ENCODE measurements around the gene NINL.
"Not testable (repeated sequence)": the region's sequence is repeated elsewhere in the genome, so short reads cannot be mapped to it uniquely, and the experiment has no call there.

The NINL gene

GRCh38 chr20:25563876-25564275, 21.5 kb downstream of the NINL start:
- Histone ChIP-seq H3K36me3 (0 out of 2 replicates have a peak, but pooled peaks cover 6% of the 10 kb centered on the region), H3K4me3 (no peak overlapping the region), H3K9me3 (peaks cover 22% of the 10 kb centered on the region), H3K27ac (no peak overlapping the region), H3K4me2 (no peak overlapping the region), H3K27me3 (no peaks in the 10 kb centered on the region), H3K9ac (no peak overlapping the region), H4K20me1 (no peaks in the 10 kb centered on the region), H3K4me1 (no peaks in the 10 kb centered on the region)
- no peak for TF ChIP-seq Cebpa-rat (IDR thresholded peaks at IDR 0.05)

- no peaks in the 10 kb centered on the region for H4K20me1 ChIP-seq
- no peaks in the 10 kb centered on the region for H3K27me3 ChIP-seq
- TF ChIP-seq Cebpa-rat (IDR thresholded peaks at IDR 0.05) = no peak
- no peak overlapping the region for H3K4me2 ChIP-seq
- H3K27ac ChIP-seq = no peak overlapping the region
- no peak overlapping the region for H3K9ac ChIP-seq
- H3K36me3 ChIP-seq = 0 out of 2 replicates have a peak, but pooled peaks cover 10% of the 10 kb centered on the region
- H3K9me3 ChIP-seq = peaks cover 22% of the 10 kb centered on the region
- H3K4me3 ChIP-seq = no peak overlapping the region
- no peaks in the 10 kb centered on the region for H3K4me1 ChIP-seq
These were observed 22.0 kb downstream of the NINL start for GRCh38 chr20:25563362-25563761.

GRCh38 chr20:25561771-25562170, 23.6 kb downstream of the NINL start:
- H4K20me1 ChIP-seq, H3K9ac ChIP-seq, H3K4me2 ChIP-seq, H3K4me3 ChIP-seq, H3K27me3 ChIP-seq, H3K27ac ChIP-seq, H3K4me1 ChIP-seq: not testable (repeated sequence)
- H3K9me3 ChIP-seq = peaks cover 22% of the 10 kb centered on the region
- 0 out of 2 replicates have a peak, but pooled peaks cover 10% of the 10 kb centered on the region for H3K36me3 ChIP-seq

GRCh38 chr20:25553819-25554296, 31.5 kb downstream of the NINL start:
- Histone ChIP-seq H3K36me3 (0 out of 2 replicates have a peak, but pooled peaks cover 4% of the 10 kb centered on the region), H4K20me1 (peaks cover 9% of the 10 kb centered on the region), H3K4me2 (peak overlapping the region; percentile 84), H3K27me3 (no peaks in the 10 kb centered on the region), H3K9me3 (no peaks in the 10 kb centered on the region), H3K4me1 (peaks cover 52% of the 10 kb centered on the region), H3K4me3 (no peak overlapping the region), H3K27ac (peak overlapping the region; percentile 3; the same call in 1 of the 2 replicates), H3K9ac (no peak overlapping the region)
- TF ChIP-seq Cebpa-rat (IDR thresholded peaks at IDR 0.05) = no peak

GRCh38 chr20:25552977-25553376, 32.4 kb downstream of the NINL start:
- H4K20me1 ChIP-seq = peaks cover 9% of the 10 kb centered on the region
- TF ChIP-seq Cebpa-rat (IDR thresholded peaks at IDR 0.05) = no peak
- H3K9ac ChIP-seq = no peak overlapping the region
- no peaks in the 10 kb centered on the region for H3K36me3 ChIP-seq
- H3K9me3 ChIP-seq = no peaks in the 10 kb centered on the region
- peak overlapping the region; percentile 23; the same call in 1 of the 2 replicates for H3K27ac ChIP-seq
- H3K27me3 ChIP-seq = no peaks in the 10 kb centered on the region
- H3K4me2 ChIP-seq = peak overlapping the region; percentile 84
- H3K4me3 ChIP-seq = no peak overlapping the region
- H3K4me1 ChIP-seq = peaks cover 52% of the 10 kb centered on the region

GRCh38 chr20:25551413-25552215, 33.7 kb downstream of the NINL start:
- TF ChIP-seq Cebpa-rat (IDR thresholded peaks at IDR 0.05) = no peak
- H3K9me3 ChIP-seq = no peaks in the 10 kb centered on the region
- H3K9ac ChIP-seq = no peak overlapping the region
- H3K27me3 ChIP-seq = no peaks in the 10 kb centered on the region
- H3K36me3 ChIP-seq = no peaks in the 10 kb centered on the region
- no peak overlapping the region for H3K4me3 ChIP-seq
- peak overlapping the region; percentile 84 for H3K4me2 ChIP-seq
- H3K4me1 ChIP-seq = peaks cover 52% of the 10 kb centered on the region
- 0 out of 2 replicates have a peak overlapping the region, but pooled peaks have one; percentile 6 for H3K27ac ChIP-seq
- peaks cover 9% of the 10 kb centered on the region for H4K20me1 ChIP-seq

GRCh38 chr20:25550645-25551337, 34.5 kb downstream of the NINL start:
- peak overlapping the region; percentile 84 for H3K4me2 ChIP-seq
- H3K36me3 ChIP-seq, H3K9ac ChIP-seq, H3K9me3 ChIP-seq, H3K27me3 ChIP-seq, H3K27ac ChIP-seq, H3K4me3 ChIP-seq, H4K20me1 ChIP-seq: not testable (repeated sequence)
- H3K4me1 ChIP-seq = peaks cover 57% of the 10 kb centered on the region

- Histone ChIP-seq H3K27me3 (no peaks in the 10 kb centered on the region), H4K20me1 (peaks cover 9% of the 10 kb centered on the region), H3K9me3 (no peaks in the 10 kb centered on the region), H3K27ac (no peak overlapping the region), H3K4me3 (no peak overlapping the region), H3K36me3 (no peaks in the 10 kb centered on the region), H3K4me1 (peaks cover 63% of the 10 kb centered on the region), H3K9ac (no peak overlapping the region), H3K4me2 (no peak overlapping the region)
- TF ChIP-seq Cebpa-rat (IDR thresholded peaks at IDR 0.05) = no peak
These were observed 35.4 kb downstream of the NINL start for GRCh38 chr20:25549843-25550477.

- Histone ChIP-seq H3K36me3 (no peaks in the 10 kb centered on the region), H3K4me1 (peaks cover 63% of the 10 kb centered on the region), H3K9me3 (no peaks in the 10 kb centered on the region), H3K9ac (no peak overlapping the region), H3K4me2 (no peak overlapping the region), H3K27me3 (no peaks in the 10 kb centered on the region), H3K27ac (peak overlapping the region; percentile 26; the same call in 1 of the 2 replicates), H3K4me3 (no peak overlapping the region), H4K20me1 (peaks cover 5% of the 10 kb centered on the region)
- TF ChIP-seq Cebpa-rat (IDR thresholded peaks at IDR 0.05) = no peak
These were observed 36.1 kb downstream of the NINL start for GRCh38 chr20:25549172-25549773.
